Psoas muscle (tissue), 8 donors: ENCODE data around the gene RADX. TPM values are rescaled to one million over a fixed set of nuclear protein-coding genes. Genes with fewer than 3 reads are reported as not detected.

Experiments
- ATAC-seq, 4 donors: fragments of 200-7000 bp; cut with Tn5 transposase; one replicate each; pipeline ENCODE4 v1.9.1; 2020; ENCODE audit warnings: moderate library complexity in 3 of 4, mild to moderate bottlenecking in 2 of 4
- DNase-seq, 2 donors: peaks; one replicate each; pipeline ENCODE4 v3.0.0-alpha.2; 2020
- H3K27ac ChIP-seq: fragments of 200-600 bp; one replicate; pipeline ENCODE4 v1.8.0; 2022
- H3K27me3 ChIP-seq, 3 donors: fragments of 200-600 bp in 1 of 3; one replicate each; pipeline versions ENCODE4 v1.6.1 to v1.8.0; 2013 to 2022; ENCODE audit warnings: low read length in 2 of 3, mild to moderate bottlenecking in 2 of 3, moderate library complexity in 1 of 3; ENCODE audit not compliant: insufficient read depth in 3 of 3
- H3K36me3 ChIP-seq, 2 donors: fragments of 200-600 bp in 1 of 2; one replicate each; pipeline versions ENCODE4 v1.6.1 to v1.8.0; 2013 to 2022; ENCODE audit warnings: low read depth in 1 of 2, mild to moderate bottlenecking in 1 of 2, moderate library complexity in 1 of 2; ENCODE audit not compliant: insufficient read depth in 1 of 2
- H3K4me1 ChIP-seq: fragments of 200-600 bp; one replicate; pipeline ENCODE4 v1.8.0; 2022
- H3K4me3 ChIP-seq: fragments of 200-600 bp; one replicate; pipeline ENCODE4 v1.8.0; 2022; ENCODE audit warnings: mild to moderate bottlenecking
- H3K9me3 ChIP-seq: fragments of 200-600 bp; one replicate; pipeline ENCODE4 v1.8.0; 2022
- WGBS, 3 donors: extraction: QIAGEN DNeasy Blood & Tissue Kit; methylation state at CpG; one replicate each; pipeline versions ENCODE4 v1.1.6 to v1.1.7; 2013; 5-methylcytosine and 5-hydroxymethylcytosine counted together
- intact Hi-C, 2 donors: fragments of 100-400 bp; cut with DNase I; formaldehyde crosslinking; loops; one replicate each; pipeline versions ENCODE4 v1.11.0 to v1.14.2; 2022
- polyA plus RNA-seq, 3 donors: library from polyadenylated mRNA; stranded (reverse); fragments of 200-250 nt; gene quantifications; one replicate each; pipeline ENCODE4 v1.2.3, GENCODE V29; 2013
- total RNA-seq, 4 donors: library from RNA; stranded (reverse); fragmentation: NEBNext Ultra II Directional in 2 of 4; extraction: Animal tissue kit (Norgen Biotek cat#: 25700) in 2 of 4; gene quantifications; one replicate each; pipeline versions ENCODE4 v1.2.1 to v1.2.4, GENCODE V29; 2021 to 2023
- TF ChIP-seq, protein P1 (sequence below): fragments of 200-600 bp; IDR thresholded peaks from one replicate; pipeline ENCODE4 v1.8.0; 2022; ENCODE audit warnings: antibody characterized with exemption
- donor health status: healthy with polysubstance abuse.
- donor health status: DM: no; HTN: no; CAD: no; lungs with moderate emphysema.
- donor health status: Bipolar disorder and iron deficiency.
- donor health status: healthy.
- donor health status: DM: yes; HTN: yes; CAD: no.
- donor health status: DM: no; HTN: no; CAD: no.
- donor health status: DM: no; HTN: no; CAD: no.
- donor health status: DM: yes; HTN: yes; CAD: no.

RADX gene
- total and polyA plus RNA-seq, 7 donors: 0.60 to 2.8 (median 1.0) TPM

DNA sequence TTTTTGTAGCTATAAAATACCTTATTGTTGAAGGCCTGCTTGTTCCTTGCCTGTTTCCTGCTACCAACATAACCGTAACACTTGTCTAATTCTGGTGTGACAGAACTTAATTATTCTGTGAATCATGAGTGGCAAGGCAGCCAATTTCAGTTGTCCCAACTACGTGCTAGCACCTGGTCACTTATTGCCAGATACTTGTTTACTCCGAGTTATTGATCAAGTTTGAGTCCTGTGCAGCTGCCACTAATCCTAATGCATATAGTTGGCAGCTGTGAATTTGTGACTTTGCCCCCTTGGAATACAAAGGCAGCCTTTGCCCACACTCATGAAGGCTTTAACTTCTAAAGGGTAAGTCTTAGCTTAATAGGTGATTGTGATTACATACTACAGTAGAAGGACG, 106.9 kb downstream of the RADX start:
- no peaks in the 10 kb centered on the region for H3K9me3 ChIP-seq
- H3K4me1 ChIP-seq: no peaks in the 10 kb centered on the region
- no peak for DNase-seq
- peaks cover 0 to 38% (median 0%) of the 10 kb centered on the region in 3 donors for H3K27me3 ChIP-seq
- intact Hi-C loops: no loop called here
- no peaks in the 10 kb centered on the region for H3K36me3 ChIP-seq
- no peak overlapping the region for H3K27ac ChIP-seq
- H3K4me3 ChIP-seq: no peak overlapping the region
- TF ChIP-seq, protein P1, sequence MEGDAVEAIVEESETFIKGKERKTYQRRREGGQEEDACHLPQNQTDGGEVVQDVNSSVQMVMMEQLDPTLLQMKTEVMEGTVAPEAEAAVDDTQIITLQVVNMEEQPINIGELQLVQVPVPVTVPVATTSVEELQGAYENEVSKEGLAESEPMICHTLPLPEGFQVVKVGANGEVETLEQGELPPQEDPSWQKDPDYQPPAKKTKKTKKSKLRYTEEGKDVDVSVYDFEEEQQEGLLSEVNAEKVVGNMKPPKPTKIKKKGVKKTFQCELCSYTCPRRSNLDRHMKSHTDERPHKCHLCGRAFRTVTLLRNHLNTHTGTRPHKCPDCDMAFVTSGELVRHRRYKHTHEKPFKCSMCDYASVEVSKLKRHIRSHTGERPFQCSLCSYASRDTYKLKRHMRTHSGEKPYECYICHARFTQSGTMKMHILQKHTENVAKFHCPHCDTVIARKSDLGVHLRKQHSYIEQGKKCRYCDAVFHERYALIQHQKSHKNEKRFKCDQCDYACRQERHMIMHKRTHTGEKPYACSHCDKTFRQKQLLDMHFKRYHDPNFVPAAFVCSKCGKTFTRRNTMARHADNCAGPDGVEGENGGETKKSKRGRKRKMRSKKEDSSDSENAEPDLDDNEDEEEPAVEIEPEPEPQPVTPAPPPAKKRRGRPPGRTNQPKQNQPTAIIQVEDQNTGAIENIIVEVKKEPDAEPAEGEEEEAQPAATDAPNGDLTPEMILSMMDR: no peak
- 48 to 60% (median 58%) methylated on average over 4 of the region's 4 CpGs for WGBS, 3 donors
- ATAC-seq: no peak

GRCh38 chrX:106725931-106726330, 114.2 kb downstream of the RADX start:
- no peaks in the 10 kb centered on the region for H3K9me3 ChIP-seq
- no peak for DNase-seq
- peak overlapping the region; percentile 71 for H3K4me3 ChIP-seq
- intact Hi-C loops: loop anchor here (10.0 kb wide), 2 partner anchors 179 to 1719 kb away; partner anchors contain the start of gene RIPPLY1 (in 1 of the 2)
- no peaks in the 10 kb centered on the region for H3K36me3 ChIP-seq
- TF ChIP-seq, protein P1: no peak
- H3K27ac ChIP-seq: peak overlapping the region; percentile 81
- H3K27me3 ChIP-seq: peaks cover 0 to 35% (median 0%) of the 10 kb centered on the region in 3 donors
- H3K4me1 ChIP-seq: peaks cover 3% of the 10 kb centered on the region
- peak in 1 of 4 donors; percentile 31 for ATAC-seq
- WGBS, 3 donors: 11 to 29% (median 13%) methylated on average over 8 of the region's 8 CpGs

- Histone ChIP-seq H3K27ac (peak within 1 kb of the TSS; percentile 81), H3K27me3 (peaks cover 0 to 31% (median 0%) of the 10 kb centered on the region in 3 donors), H3K36me3 (no peaks in the 10 kb centered on the region), H3K4me3 (peak within 1 kb of the TSS; percentile 71), H3K9me3 (no peaks in the 10 kb centered on the region), H3K4me1 (peaks cover 5% of the 10 kb centered on the region)
- TF ChIP-seq, protein P1: no peak
- intact Hi-C loops: loop anchor here (10.0 kb wide), 2 partner anchors 178 to 1718 kb away; partner anchors contain the start of gene RIPPLY1 (in 1 of the 2)
- DNase-seq: peak; percentile 38 to 72
- 1 to 26% (median 2%) methylated on average over 41 to 79 of the region's 79 CpGs for WGBS, 3 donors
- ATAC-seq: peak; percentile 85 to 92 (median 89)
Observed at GRCh38 chrX:106726485-106727437, 115.0 kb downstream of the RADX start, which contains the start of gene RNF128. Gene RNF128, plus strand, starts transcription at chrX:106726701. Its CDS starts 213 bp downstream, at chrX:106726914.

DNA sequence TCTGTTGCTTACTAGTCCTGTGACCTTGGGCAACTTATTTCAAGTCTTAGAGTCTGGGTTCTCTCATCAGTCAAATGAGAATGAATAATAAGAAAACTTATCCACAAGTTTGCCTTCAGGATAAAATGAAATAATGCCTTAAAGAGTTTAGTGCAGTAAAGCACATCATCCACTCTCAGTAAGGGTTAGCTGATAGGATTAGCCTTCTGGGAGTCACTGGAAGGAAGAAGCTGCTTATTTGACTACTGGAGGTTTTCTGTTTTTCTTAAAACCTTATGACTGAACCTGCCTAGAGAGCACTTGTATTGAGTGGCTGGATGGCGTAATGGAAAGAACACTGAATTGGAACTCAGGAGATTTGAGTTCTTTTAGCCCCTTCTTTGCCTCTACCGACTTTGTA, 116.6 kb downstream of the RADX start:
- intact Hi-C loops: loop anchor here (10.0 kb wide), 2 partner anchors 176 to 1716 kb away; partner anchors contain the start of gene RIPPLY1 (in 1 of the 2)
- Histone ChIP-seq H3K27ac (peak overlapping the region; percentile 81), H3K27me3 (peaks cover 0 to 38% (median 0%) of the 10 kb centered on the region in 3 donors), H3K36me3 (no peaks in the 10 kb centered on the region), H3K9me3 (no peaks in the 10 kb centered on the region), H3K4me1 (peaks cover 9% of the 10 kb centered on the region), H3K4me3 (peak overlapping the region; percentile 71)
- TF ChIP-seq, protein P1: no peak
- no peak for ATAC-seq
- DNase-seq: no peak
- WGBS, 3 donors: 47 to 73% (median 48%) methylated on average over 2 of the region's 2 CpGs

Other genes starting within 250 kb of the RADX start
- gene RNF128, start 114.7 kb downstream of the RADX start, total RNA-seq: 1 to 10 TPM; 4.3 to 7.1 (median 4.8) TPM
- gene RNF128, start 114.7 kb downstream of the RADX start, polyA plus RNA-seq: 1 to 10 TPM; 1.7 to 6.7 (median 2.9) TPM
- gene TBC1D8B, start 190.7 kb downstream of the RADX start, total RNA-seq: 1 to 10 TPM in 2 of 4 donors, under 1 TPM in 2; 0.99 to 2.2 (median 1.0) TPM
- gene TBC1D8B, start 190.7 kb downstream of the RADX start, polyA plus RNA-seq: 1 to 10 TPM in 1 of 3 donors, under 1 TPM in 2; 0.21 to 1.4 (median 0.49) TPM